Measurements from ENCODE around the gene ASTN2. TPM values are rescaled to one million over a fixed set of nuclear protein-coding genes. Genes with fewer than 3 reads are reported as not detected.

The ASTN2 gene
- total RNA-seq, 1 experiment from 2014 or later, result 4.8 TPM

- H3K79me2 ChIP-seq (ENCODE audit: insufficient read depth, low read length), result no peaks in the 10 kb centered on the region
- H3K4me2 ChIP-seq (ENCODE audit: low read length), result no peak overlapping the region
- no peaks in the 10 kb centered on the region for H3K9me3 ChIP-seq (ENCODE audit: control insufficient read depth in 1 of 2, insufficient read depth in 1 of 2, low read depth in 1 of 2, low read length in 2 of 2)
- ChIA-PET POLR2A (no interaction called here), RAD21 (ENCODE audit: low non-redundant PET in 1 of 2, low total read pairs in 2 of 2, uncharacterized antibody in 2 of 2, unreplicated experiment in 2 of 2) (no interaction called here), CTCF (no interaction called here)
- H3K4me3 ChIP-seq (replicated peaks in 1 of 2; ENCODE audit: low read depth in 1 of 2, low read length in 2 of 2), result no peak overlapping the region
- no peaks in the 10 kb centered on the region for H3K9me2 ChIP-seq (ENCODE audit: insufficient read depth)
- DNase-seq (ENCODE audit: low read depth, low spot score) (no peak), ATAC-seq (no peak)
- no TSS peak for BruUV-seq (replicated peaks)
- no peak overlapping the region for H3K9ac ChIP-seq (ENCODE audit: low read length)
- H4K20me1 ChIP-seq (ENCODE audit: insufficient read depth), result no peaks in the 10 kb centered on the region
- H2AFZ ChIP-seq (ENCODE audit: low read depth, low read length, poor library complexity, severe bottlenecking), result no peak overlapping the region
- TF ChIP-seq EGR1 (IDR thresholded peaks at IDR 0.05; ENCODE audit: low read depth) (no peak), SIN3A (IDR thresholded peaks at IDR 0.05; ENCODE audit: low read depth) (no peak), CBX3 (IDR thresholded peaks at IDR 0.05; ENCODE audit: low read depth) (no peak)
- intact Hi-C loops (cut with micrococcal nuclease), result no loop called here
- H3K27me3 ChIP-seq (ENCODE audit: insufficient read depth, low read length), result peaks cover 8% of the 10 kb centered on the region; the same call in 1 of the 2 replicates
- H3K27ac ChIP-seq (ENCODE audit: low read depth, low read length), result no peak overlapping the region
- no peaks in the 10 kb centered on the region for H3K36me3 ChIP-seq (ENCODE audit: control insufficient read depth in 1 of 2, insufficient read depth in 2 of 2, low read length in 2 of 2)
- no peaks in the 10 kb centered on the region for H3K4me1 ChIP-seq (ENCODE audit: control insufficient read depth in 1 of 2, insufficient read depth in 2 of 2, low read length in 2 of 2)
These were observed 472.2 kb downstream of the ASTN2 start for GRCh38 chr9:116942593-116943061.

GRCh38 chr9:116941266-116941665 lies 473.6 kb downstream of the ASTN2 start:
- H2AFZ ChIP-seq (ENCODE audit: low read depth, low read length, poor library complexity, severe bottlenecking), result no peak overlapping the region
- H3K9me2 ChIP-seq (ENCODE audit: insufficient read depth), result no peaks in the 10 kb centered on the region
- ChIA-PET POLR2A (no interaction called here), RAD21 (ENCODE audit: low non-redundant PET in 1 of 2, low total read pairs in 2 of 2, uncharacterized antibody in 2 of 2, unreplicated experiment in 2 of 2) (no interaction called here), CTCF (no interaction called here)
- H3K27me3 ChIP-seq (ENCODE audit: insufficient read depth, low read length), result peaks cover 8% of the 10 kb centered on the region; the same call in 1 of the 2 replicates
- no peaks in the 10 kb centered on the region for H3K9me3 ChIP-seq (ENCODE audit: control insufficient read depth in 1 of 2, insufficient read depth in 1 of 2, low read depth in 1 of 2, low read length in 2 of 2)
- H3K9ac ChIP-seq (ENCODE audit: low read length), result no peak overlapping the region
- no peaks in the 10 kb centered on the region for H4K20me1 ChIP-seq (ENCODE audit: insufficient read depth)
- DNase-seq (ENCODE audit: low read depth, low spot score), result no peak
- H3K4me3 ChIP-seq (replicated peaks in 1 of 2; ENCODE audit: low read depth in 1 of 2, low read length in 2 of 2), result no peak overlapping the region
- ATAC-seq, result no peak
- H3K27ac ChIP-seq (ENCODE audit: low read depth, low read length), result no peak overlapping the region
- no TSS peak for BruUV-seq (replicated peaks)
- H3K4me2 ChIP-seq (ENCODE audit: low read length), result no peak overlapping the region
- no peaks in the 10 kb centered on the region for H3K4me1 ChIP-seq (ENCODE audit: control insufficient read depth in 1 of 2, insufficient read depth in 2 of 2, low read length in 2 of 2)
- H3K36me3 ChIP-seq (ENCODE audit: control insufficient read depth in 1 of 2, insufficient read depth in 2 of 2, low read length in 2 of 2), result no peaks in the 10 kb centered on the region
- intact Hi-C loops (cut with micrococcal nuclease), result no loop called here
- TF ChIP-seq REST (IDR thresholded peaks at IDR 0.05; ENCODE audit: low read depth), result no peak
- no peak for TF ChIP-seq ATF3 (IDR thresholded peaks at IDR 0.05)
- no peaks in the 10 kb centered on the region for H3K79me2 ChIP-seq (ENCODE audit: insufficient read depth, low read length)
